UCSD-AML1 (cell line): ENCODE measurements around the gene LBX1.

Source experiments
- DNase-seq: peaks from one replicate; lab custom pipeline; 2025; ENCODE audit not compliant: unreplicated experiment; lab: John Stamatoyannopoulos, UW

Gene LBX1

GRCh38 chr10:101244321-101245050 is 15.2 kb upstream of the LBX1 start:
- no peak for DNase-seq

GRCh38 chr10:101241840-101242707 is 12.8 kb upstream of the LBX1 start:
- no peak for DNase-seq

- peak; percentile 28 for DNase-seq
These were observed 9.5 kb upstream of the LBX1 start for GRCh38 chr10:101238732-101239105.

GRCh38 chr10:101237982-101238731 is 8.9 kb upstream of the LBX1 start:
- no peak for DNase-seq

- DNase-seq = no peak
These were observed 8.1 kb upstream of the LBX1 start for GRCh38 chr10:101237081-101237981.

- DNase-seq = no peak
These were observed 7.3 kb upstream of the LBX1 start for GRCh38 chr10:101236376-101237080.

- DNase-seq = no peak
These were observed 6.5 kb upstream of the LBX1 start for GRCh38 chr10:101235766-101236165.

GRCh38 chr10:101234333-101234732 is 5.1 kb upstream of the LBX1 start:
- DNase-seq = no peak

- no peak for DNase-seq
These were observed 4.6 kb upstream of the LBX1 start for GRCh38 chr10:101233863-101234262.

GRCh38 chr10:101233443-101233842 is 4.2 kb upstream of the LBX1 start:
- no peak for DNase-seq

GRCh38 chr10:101231912-101232689 is 2.8 kb upstream of the LBX1 start:
- DNase-seq = no peak

GRCh38 chr10:101231092-101231491 is 1.8 kb upstream of the LBX1 start:
- DNase-seq = no peak

- peak; percentile 23 for DNase-seq
These were observed 1.1 kb upstream of the LBX1 start for GRCh38 chr10:101230183-101230917.

- DNase-seq = no peak
These were observed 347 bp downstream of the LBX1 start for GRCh38 chr10:101228966-101229265.

- no peak for DNase-seq
These were observed 904 bp downstream of the LBX1 start for GRCh38 chr10:101228153-101228965.

- no peak for DNase-seq
These were observed 1.7 kb downstream of the LBX1 start for GRCh38 chr10:101227429-101228152.
